Germinal center (tissue), 1 donor: ENCODE measurements around the gene ANKRD18A.
"Not testable (repeated sequence)": the region's sequence is repeated elsewhere in the genome, so short reads cannot be mapped to it uniquely, and the experiment has no call there.

Source experiments
- DNase-seq: peaks from one replicate; pipeline ENCODE4 v3.0.0; 2012; ENCODE audit warnings: mixed read lengths, low spot score

The ANKRD18A gene

DNA sequence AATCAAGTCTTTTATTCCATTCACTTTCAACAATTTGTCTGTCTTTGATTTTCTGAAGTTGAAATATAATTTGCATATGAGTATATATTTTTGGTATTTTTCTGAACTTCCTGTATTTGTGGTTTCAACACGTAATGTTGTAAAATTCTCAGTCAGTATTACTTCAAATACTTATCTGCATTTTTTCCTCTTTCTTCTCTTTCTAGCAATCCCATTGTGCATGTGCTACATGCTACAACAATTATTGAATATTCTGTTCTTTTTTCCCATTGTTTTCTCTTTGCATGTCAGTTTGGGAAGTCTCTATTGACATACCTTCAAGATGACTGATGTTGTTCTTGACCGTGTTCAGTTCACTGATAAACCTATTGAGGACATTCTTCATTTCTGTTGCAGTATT, 5.6 kb upstream of the ANKRD18A start:
- DNase-seq = no peak

DNA sequence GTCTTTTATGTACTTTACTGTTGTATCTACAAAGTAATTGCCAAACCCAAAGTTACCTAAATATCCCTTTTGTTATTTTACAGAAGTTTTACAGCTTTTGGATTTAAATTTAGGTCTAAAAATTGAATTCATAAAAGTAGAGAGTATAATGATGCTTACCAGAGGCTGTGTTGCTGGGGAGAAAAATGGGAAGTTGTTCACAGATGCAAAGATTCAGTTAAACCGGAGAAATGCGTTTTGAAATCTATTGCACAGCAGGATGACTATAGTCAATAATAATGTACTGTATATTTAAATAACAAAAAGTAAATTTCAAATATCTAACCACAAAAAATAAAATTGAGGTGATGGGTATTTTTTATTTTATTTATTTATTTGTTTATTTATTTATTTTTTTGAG, 2.6 kb upstream of the ANKRD18A start:
- no peak for DNase-seq

DNA sequence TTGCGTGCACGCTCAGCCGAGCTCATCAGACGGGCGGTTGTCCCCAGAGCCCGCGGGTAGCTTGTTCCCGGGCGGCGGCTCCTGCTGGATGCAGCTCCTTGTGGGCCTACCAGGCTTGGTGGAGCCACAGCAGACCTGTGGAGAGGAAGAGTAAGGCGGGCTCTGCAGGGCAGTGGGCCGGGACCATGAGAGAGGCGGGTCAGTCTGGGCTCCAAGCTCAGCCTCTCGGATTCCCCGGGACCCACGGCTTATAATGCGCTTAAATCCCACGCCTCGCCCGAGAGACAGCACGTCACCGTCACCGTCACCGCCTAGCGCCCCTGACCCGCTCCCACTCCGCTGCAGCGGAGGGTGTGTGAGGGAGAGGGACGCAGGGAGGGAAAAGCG, 1.9 kb upstream of the ANKRD18A start:
- DNase-seq = no peak

DNA sequence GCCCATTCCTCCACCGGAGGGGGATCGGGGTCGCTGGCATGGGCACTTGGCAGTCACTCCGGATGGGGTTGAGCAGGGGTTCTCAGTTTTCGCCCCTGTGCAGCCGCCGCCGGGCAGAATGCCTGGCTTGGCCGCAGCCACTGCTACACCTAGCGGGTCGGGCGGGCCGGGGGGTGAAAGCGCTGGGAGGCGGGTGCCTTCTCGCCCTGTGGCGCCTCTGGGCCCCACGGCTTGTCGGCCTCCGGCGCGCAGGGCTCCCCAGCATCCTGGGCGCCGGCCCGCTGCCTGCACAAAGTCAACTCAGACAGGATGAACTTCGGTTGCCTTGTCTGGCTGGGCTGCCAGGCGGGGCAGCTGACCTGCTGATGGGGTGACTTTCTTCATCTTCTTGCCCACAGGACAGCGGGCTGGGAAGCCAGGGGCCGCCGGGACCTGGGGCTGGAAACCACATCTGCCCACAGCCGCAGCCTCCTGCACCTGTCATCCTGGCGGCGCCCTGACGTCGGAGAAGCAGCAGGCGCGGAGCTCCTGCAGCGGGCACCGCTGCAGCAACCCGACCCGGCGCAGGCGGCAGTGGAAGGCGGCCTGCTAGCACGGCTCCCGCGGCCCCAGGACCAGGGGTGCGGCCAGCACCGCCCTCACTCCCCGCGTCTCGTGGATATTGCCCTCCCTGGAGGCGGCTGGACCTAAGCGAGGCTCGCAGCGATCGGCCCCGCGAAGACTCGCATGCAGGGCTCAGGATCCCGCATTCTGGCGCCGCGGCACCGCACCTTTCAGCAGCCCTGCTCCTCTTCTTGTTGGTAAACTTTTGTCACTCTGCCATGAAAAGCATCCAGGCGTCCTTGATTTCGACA, 1.3 kb upstream of the ANKRD18A start:
- no peak for DNase-seq

DNA sequence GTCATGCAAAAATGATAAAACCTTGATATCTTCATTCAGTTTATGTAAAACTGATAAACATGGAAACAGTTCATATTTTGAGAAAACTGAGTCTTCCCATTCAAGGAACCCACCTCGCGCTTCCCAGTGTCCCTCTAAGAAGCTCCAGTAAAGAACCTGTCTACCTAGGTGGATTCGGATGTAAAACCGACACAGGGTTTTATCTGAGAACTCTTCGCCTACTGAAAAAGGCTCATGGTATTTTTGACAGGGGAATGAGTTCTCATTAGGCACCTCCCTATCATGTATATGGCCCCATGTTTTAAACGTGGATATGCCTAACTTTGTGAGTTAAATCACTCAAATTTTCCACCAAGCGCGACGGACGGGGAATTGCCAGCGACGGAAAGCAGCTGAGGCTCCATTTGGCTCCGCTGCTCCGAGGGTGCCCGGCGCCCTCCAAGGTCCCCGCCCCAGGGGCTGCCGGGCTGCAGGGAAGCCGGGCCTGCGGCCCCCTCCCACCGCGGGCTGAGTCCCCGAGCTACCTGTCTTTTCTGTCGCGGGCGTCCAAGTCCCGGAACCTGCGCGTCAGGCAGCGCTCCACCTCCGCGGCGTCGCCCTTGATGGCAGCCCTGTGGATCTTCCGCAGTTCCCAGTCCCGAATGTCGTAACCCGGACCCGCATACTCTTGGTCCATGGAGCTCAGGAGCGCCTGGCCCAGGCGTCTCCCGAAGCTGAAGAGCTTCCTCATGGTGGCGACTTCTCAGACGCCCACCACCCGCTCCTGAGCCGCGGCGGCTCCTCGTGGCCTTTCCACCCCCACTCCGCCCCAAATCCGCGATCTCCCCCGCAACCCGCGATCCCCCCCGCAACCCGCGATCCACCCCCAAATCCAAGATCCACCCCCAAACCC, 594 bp downstream of the ANKRD18A start:
- no peak for DNase-seq

DNA sequence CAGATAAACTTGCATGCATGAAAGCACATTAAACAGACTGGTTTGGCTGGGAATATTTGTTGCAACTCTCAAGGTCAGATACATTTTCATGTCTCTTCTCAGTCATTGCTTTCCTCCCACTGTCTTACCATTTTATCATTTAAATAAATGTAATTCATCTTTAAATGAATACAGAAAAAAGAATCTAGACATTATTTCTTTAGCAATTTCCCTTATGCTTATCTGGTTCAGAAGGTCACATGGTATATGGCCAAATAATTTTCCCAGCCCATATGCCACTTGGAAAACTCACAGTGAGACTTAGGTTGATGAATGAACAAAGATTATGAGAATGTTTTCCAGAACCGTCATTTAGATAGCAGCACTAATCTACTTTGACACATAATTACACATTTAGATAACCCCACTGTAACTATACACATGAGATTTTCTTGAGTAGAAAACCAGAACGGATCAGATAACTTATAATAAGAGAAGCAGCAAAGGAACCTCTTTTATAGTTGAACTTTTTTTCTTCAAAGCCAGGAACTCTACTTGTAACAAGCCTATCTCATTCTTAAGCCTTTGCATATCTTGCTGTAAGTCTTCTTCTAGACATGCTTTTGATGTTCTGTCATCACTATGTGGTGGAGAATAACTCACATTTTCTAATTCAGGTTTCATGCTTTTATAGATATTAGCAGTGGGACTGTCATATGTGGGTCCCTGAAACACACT, 22.2 kb downstream of the ANKRD18A start:
- DNase-seq = not testable (repeated sequence)

DNA sequence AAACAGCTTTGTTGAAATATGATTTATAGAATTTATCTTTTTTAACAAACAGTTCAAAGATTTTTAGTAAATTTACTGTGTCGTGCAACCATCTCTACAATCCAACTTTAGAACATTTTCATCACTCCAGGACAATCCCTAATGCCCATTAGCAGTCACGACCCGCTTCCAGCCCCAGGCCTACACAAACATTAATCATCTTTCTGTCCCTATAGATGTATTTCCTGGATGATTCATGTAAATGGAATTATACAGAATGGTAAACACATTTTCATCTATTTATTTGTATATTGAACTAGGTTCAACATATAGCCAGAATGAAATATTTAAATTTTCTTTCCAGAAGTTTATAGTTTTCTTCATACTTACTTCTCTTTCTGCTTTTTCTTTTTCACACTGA, 25.3 kb downstream of the ANKRD18A start:
- not testable (repeated sequence) for DNase-seq

DNA sequence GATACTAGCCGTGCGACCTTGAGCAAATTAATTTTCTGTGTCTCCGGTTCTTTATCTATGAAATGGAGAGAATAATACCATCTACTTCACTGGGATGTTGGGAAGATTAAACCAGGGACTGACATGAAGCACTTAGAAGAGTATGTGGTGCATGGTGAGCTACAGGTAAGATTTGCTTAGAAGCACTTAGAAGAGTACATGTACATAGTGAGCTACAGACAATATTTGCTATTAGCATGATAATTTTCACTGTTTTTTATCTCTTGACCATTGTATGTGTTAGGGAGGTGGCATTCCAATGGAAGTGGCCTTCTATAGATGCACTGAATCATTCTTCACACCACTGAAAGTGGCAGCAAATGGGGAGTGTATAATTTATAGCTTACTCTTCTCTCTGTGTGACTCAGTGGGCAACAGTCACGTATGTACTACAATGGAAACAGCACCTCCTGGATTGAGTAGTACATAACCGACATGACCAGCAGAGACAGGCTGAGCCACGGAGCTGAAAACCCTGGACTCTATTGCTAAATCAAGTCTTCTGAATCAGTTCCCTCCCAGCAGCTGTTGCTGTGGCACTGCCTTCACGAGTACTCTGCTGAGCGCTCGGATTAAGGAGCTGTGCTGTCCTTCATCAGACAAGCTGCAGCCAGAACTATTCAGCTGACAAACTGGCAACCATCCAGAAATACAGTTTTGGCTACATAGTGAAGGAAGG, 28.9 kb downstream of the ANKRD18A start:
- DNase-seq = not testable (repeated sequence)

DNA sequence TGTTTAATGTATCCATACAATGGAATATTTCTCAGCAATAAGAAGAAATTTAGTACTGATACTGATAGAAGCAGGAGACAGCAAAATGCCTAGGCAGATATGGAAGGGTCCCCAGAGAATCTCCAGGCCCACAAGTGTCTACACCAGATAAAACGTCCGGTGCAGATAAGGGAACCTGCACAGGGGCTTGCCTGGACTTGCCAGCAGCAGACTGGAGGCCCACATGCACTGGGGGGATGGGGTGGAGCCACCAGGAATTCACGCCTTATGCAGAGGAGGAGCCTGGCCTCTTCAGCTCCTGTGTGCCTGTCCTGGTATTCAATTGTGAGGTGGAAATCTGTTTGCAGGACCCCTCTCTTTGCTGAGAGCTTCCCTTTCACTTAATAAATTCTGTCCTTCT, 36.6 kb downstream of the ANKRD18A start:
- DNase-seq = not testable (repeated sequence)

DNA sequence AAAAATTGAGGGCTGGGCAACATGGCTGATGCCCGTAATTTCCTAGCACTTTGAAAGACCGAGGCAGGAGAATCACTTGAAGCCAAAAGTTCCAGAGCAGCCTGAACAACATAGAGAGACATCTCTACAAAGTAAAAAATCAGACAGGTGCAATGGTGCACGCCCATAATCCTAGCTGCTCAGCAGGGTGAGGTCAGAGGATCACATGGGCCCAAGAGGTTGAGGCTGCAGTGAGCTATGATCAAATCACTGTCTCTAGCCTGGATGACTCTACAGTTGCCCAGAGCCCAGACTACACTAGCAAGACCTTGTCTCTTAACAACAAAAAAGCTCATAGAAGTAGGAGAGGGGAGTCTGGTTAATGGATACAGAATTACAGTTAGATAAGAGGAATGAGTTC, 40.3 kb downstream of the ANKRD18A start:
- DNase-seq = not testable (repeated sequence)

DNA sequence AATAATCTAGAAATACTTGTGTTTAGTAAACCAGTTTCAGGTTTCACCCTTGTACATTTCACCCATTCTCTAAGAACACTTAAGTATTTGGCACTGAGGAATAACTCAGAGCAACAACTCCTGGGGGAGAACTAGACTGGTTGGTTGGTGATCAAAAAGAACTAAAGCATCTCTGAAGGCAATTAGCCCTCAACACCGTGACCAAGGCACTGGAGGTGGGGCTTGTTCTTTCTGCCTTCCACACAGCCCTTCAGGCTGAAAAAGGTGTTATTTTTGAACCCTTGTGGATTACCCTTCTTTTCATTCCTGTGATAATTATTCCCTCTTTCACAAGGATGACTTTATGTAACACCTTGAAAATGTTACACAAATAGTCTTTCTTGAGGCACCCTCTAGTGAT, 44.2 kb downstream of the ANKRD18A start:
- not testable (repeated sequence) for DNase-seq

DNA sequence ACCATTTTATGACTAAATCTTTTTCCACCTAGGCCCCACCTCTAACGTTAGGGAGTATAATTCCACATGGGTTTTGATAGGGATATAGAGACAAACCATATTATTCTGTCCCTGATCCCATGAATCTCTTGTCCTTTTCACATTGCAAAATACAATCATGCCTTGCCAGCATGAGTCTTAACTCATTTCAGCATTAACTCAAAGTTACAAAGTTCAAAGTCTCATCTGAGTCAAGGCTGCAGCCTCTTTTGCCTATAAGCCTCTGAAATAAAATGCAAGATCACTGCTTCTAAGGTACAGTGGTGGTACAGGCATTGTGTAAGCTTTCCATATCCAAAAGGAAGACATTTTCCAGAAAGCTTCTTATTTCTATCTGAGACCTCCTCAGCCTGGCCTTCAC, 54.3 kb downstream of the ANKRD18A start:
- DNase-seq = not testable (repeated sequence)

DNA sequence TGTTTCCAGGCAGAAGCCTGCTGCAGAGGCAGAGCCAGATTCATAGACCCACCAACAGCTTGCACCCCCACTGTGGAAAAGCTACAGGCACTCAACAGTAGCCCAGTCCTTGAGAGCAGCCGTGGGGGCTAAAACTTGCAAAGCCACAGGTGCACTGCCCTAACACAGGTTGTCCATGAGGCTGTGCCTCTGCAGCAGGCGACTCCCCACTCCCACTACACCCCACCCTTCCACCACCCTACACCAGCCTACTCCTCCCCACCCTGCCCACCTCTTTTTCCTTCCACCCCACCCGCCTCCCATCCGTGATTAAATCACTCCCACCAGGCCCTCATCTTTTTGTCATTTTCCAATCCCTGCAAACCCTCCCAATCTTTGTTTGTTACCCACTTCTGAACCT, 55.2 kb downstream of the ANKRD18A start:
- DNase-seq = not testable (repeated sequence)

DNA sequence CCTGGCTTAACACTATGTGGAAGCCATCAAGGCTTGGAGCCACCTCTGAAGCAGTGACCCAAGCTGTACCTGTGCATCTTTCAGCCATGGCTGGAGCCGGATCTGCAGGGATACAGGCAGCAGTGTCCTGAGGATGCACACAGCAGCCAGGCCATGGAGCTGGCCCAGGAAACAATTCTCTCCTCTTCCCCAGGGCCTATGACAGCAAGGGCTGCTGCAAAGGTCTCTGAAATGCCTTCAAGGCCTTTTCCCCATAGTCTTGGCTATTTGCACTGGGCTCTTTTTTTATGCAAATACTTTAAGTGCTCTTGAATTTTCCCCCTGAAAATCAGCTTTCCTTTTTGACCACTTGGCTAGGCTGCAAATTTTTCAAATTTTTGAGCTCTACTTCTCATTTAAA, 56.5 kb downstream of the ANKRD18A start:
- not testable (repeated sequence) for DNase-seq

DNA sequence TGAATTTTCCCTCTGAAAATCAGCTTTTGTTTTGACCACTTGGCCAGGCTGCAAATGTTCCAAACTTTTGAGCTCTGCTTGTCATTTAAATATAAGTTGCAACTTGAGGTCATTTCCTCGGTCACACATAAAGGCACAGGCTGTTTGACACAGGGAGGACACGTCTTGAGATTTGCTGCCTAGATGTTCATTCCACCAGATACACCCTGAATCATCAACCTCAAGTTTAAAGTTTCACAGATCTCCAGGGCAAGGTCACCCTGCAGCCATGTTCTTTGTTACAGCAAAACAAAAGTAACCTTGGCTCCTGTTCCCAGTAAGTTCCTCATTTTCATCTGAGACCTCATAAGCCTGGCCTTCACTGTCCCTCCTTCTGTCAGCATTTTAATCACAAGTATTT, 59.3 kb downstream of the ANKRD18A start:
- not testable (repeated sequence) for DNase-seq

DNA sequence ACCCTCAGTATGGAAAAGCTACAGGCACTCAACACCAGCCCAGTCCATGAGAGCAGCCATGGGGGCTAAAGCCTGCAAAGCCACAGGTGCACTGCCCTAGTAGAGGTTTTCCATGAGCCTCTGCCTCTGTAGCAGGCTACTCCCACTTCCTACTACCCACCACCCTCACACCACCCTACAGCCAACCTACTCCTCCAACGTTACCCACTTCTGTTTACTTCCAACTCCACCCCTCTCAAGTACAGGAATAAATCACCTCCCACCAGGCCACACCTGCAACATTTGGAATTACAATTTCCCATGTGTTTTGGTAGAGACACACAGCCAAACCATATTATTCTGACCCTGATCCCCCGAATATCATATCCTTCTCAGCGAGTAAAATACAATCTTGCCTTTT, 61.2 kb downstream of the ANKRD18A start:
- DNase-seq = not testable (repeated sequence)

DNA sequence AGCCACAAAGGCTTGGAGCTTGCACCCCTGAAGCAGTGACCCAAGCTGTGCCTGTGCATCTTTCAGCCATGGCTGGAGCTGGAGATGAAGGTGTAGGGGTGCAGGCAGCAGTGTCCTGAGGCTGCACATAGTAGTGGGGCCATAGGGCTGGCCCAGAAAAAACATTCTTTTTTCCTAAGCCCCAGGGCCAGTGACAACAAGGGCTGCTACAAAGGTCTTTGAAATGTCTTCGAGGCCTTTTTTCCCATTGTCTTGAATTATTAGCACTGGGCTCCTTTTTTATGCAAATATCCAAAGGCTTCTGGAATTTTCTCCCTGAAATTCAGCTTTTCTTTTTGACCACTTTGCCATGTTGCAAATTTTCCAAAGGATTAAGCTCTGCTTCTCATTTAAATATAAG, 62.6 kb downstream of the ANKRD18A start:
- DNase-seq = not testable (repeated sequence)

DNA sequence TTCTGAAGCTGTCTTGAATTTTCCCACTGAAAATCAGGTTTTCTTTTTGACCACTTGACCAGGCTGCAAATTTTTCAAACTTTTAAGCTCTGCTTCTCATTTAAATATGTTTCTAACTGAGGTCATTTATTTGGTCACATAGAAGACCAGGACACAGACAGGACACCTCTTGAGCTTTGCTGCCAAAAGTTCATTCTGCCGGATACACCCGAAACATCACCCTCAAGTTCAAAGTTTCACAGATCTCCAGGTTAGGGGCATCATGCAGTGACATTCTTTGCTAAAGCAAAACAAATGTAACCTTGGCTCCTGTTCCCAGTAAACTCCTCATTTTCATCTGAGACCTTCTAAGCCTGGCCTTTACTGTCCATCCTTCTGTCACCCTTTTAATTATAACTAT, 65.4 kb downstream of the ANKRD18A start:
- DNase-seq = not testable (repeated sequence)

DNA sequence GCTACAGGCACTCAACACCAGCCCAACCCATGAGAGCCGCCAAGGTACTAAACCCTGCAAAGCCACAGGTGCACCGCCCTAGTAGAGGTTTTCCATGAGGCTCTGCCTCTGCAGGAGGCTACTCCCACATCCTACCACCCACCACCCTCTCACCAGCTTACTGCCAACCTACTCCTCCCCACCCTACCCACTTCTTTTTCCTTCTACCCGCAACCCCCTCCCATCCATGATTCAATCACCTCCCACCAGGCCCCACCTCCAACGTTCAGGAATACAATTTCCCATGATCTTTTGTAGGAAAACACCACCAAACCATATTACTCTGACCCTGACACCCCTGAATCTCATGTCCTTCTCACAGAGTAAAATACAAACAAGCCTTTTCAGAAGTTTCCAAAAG, 67.4 kb downstream of the ANKRD18A start:
- not testable (repeated sequence) for DNase-seq

DNA sequence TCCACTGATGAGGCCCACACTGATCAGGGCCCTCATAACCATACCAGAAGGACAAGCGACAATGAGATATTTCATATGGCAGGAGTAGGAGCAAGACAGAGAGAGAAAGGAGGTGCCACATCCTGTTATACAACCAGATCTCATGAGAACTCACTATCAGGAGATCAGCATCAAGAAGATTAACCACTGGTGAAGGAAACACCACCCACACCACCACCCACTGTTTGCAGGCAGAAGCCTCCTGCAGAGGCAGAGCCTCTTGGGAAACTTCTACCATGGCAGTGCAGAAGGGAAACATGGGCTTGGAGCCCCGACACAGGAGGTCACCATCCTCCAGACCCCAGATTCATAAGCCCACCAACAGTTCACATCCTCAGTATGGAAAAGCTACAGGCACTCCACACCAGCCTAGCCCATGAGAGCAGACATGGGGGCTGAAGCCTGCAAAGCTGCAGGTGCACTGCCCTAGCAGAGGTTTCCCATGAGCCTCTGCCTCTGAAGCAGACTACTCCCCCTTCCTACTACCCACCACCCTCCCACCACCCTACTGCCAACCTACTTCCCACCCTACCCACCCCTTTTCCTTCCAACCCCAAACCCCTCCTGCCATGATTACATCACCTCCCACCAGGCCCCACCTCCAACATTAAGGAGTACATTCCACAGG, 73.8 kb downstream of the ANKRD18A start:
- DNase-seq = not testable (repeated sequence)

DNA sequence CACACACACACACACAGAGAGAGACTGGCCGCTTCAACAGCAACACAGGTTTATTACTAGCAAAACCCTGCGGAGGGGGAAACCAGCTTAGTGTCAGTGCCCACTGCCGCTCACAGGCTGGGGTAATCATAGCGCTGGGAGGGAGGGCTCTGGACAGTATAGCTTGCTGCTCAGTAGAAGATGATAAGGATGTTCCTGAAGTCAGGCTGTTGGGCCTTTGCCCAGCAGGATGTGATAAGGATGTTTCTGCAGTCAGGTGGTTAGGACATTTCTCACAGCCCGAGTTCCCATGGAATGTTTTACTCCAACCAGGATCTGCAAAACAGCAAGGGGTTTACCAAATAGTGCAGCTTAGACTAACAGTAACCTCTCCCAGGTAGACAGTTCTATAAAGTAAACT, 79.9 kb downstream of the ANKRD18A start:
- not testable (repeated sequence) for DNase-seq
